Adrenal gland (tissue), 12 donors: Measurements from ENCODE around the gene PA2G4. TPM values are rescaled to one million over a fixed set of nuclear protein-coding genes. Genes with fewer than 3 reads are reported as not detected.

Experiments
- DNase-seq, 7 donors: peaks; one replicate each; pipeline ENCODE4 v3.0.0-alpha.2; 2019 to 2020
- H3K27ac ChIP-seq, 5 donors: fragments of 200-600 bp; sonication (generic) in 4 of 5; 1 replicate in 3 of 5; 2 replicates in 2 of 5; pipeline versions ENCODE4 v1.5.1 to v1.8.0; 2016 to 2020; ENCODE audit warnings: mild to moderate bottlenecking in 1 of 5
- H3K27me3 ChIP-seq: fragments of 200-600 bp; 2 replicates; pipeline ENCODE4 v1.8.0; 2021
- H3K36me3 ChIP-seq, 2 donors: fragments of 200-600 bp; replicated peaks in 1 of 2; 1 replicate in 1 of 2; 2 replicates in 1 of 2; pipeline versions ENCODE4 v1.5.1 to v1.8.0; 2018 to 2022
- H3K4me1 ChIP-seq, 2 donors: fragments of 200-600 bp; replicated peaks in 1 of 2; 1 replicate in 1 of 2; 2 replicates in 1 of 2; pipeline versions ENCODE4 v1.5.1 to v1.8.0; 2018 to 2021
- H3K4me3 ChIP-seq, 4 donors: fragments of 200-600 bp; sonication (generic) in 3 of 4; one replicate each; pipeline ENCODE4 v1.5.1; 2016 to 2018
- H3K9me3 ChIP-seq, 3 donors: fragments of 200-600 bp; sonication (generic) in 1 of 3; replicated peaks in 1 of 3; 1 replicate in 2 of 3; 2 replicates in 1 of 3; pipeline versions ENCODE4 v1.5.1 to v1.8.0; 2016 to 2021
- CTCF ChIP-seq, 6 experiments: fragments of 450-650 bp in 4 of 6; fragments of 200-600 bp in 2 of 6; sonication (generic) in 1 of 6; IDR thresholded peaks; 1 replicate in 5 of 6; 2 replicates in 1 of 6; pipeline versions ENCODE4 v1.5.1 to v1.8.0; 2016 to 2021; ENCODE audit warnings: antibody characterized with exemption in 6 of 6, mild to moderate bottlenecking in 2 of 6, moderate library complexity in 1 of 6
- POLR2A ChIP-seq, 2 donors: fragments of 450-650 bp; IDR thresholded peaks; one replicate each; pipeline ENCODE4 v1.6.1; 2017; ENCODE audit warnings: antibody characterized with exemption in 2 of 2, mild to moderate bottlenecking in 2 of 2, moderate library complexity in 1 of 2
- WGBS, 4 donors: extraction: QIAGEN DNeasy Blood & Tissue Kit in 2 of 4; methylation state at CpG; one replicate each; pipeline versions ENCODE4 v1.1.5 to v1.1.7; 2013 to 2017; 5-methylcytosine and 5-hydroxymethylcytosine counted together
- intact Hi-C, 2 donors: fragments of 100-400 bp; cut with DNase I; formaldehyde crosslinking; loops; one replicate each; pipeline versions ENCODE4 v1.14.1 to v1.15.0; 2022 to 2023
- polyA plus RNA-seq, 3 donors: library from polyadenylated mRNA; stranded (reverse); fragments of 200-250 nt in 2 of 3; fragments of 350-450 nt in 1 of 3; fragmentation: Illumina TruSeq in 1 of 3; extraction: RNeasy Lipid Tissue Mini Kit (QIAGEN cat#74804) in 1 of 3; gene quantifications; one replicate each; pipeline ENCODE4 v1.2.3, GENCODE V29; 2013 to 2014
- total RNA-seq, 9 donors: library from RNA; depleted of rRNA in 4 of 9; stranded (reverse); fragments of >200 nt in 4 of 9; fragments of 120-200 nt in 1 of 9; fragmentation: NEBNext Ultra II Directional in 1 of 9; extraction: Animal tissue kit (Norgen Biotek cat#: 25700) in 1 of 9; gene quantifications; one replicate each; pipeline versions ENCODE4 v1.1.0 to v1.2.4, GENCODE V29; 2013 to 2023
- donor health status: healthy with polysubstance abuse.
- donor health status: Bipolar disorder and iron deficiency.
- donor health status: DM: yes; HTN: yes; CAD: no.
- donor health status: DM: no; HTN: no; CAD: no.
- donor health status: DM: no; HTN: no; CAD: no.
- donor health status: DM: yes; HTN: yes; CAD: no.

Gene PA2G4
- total and polyA plus RNA-seq, 12 donors: 64.1 to 252 (median 106) TPM

GRCh38 chr12:56107242-56107641, 2.9 kb downstream of the PA2G4 start:
- Histone ChIP-seq H3K36me3 (peaks cover 0 to 57% of the 10 kb centered on the region in 2 donors), H3K9me3 (no peaks in the 10 kb centered on the region), H3K4me1 (peaks cover 17 to 20% of the 10 kb centered on the region in 2 donors), H3K27me3 (no peaks in the 10 kb centered on the region), H3K27ac (no peak overlapping the region), H3K4me3 (no peak overlapping the region)
- TF ChIP-seq CTCF (IDR thresholded peaks at IDR 0.05) (no peak), POLR2A (IDR thresholded peaks at IDR 0.05) (no peak)
- WGBS, 4 donors: 85 to 93% (median 89%) methylated on average over 3 of the region's 3 CpGs
- intact Hi-C loops: no loop called here
- no peak for DNase-seq

GRCh38 chr12:56110571-56110970, 6.2 kb downstream of the PA2G4 start:
- Histone ChIP-seq H3K27ac (no peak overlapping the region), H3K36me3 (peaks cover 0 to 74% of the 10 kb centered on the region in 2 donors), H3K27me3 (no peaks in the 10 kb centered on the region), H3K4me3 (no peak overlapping the region), H3K9me3 (no peaks in the 10 kb centered on the region), H3K4me1 (peaks cover 7 to 15% of the 10 kb centered on the region in 2 donors)
- no peak for DNase-seq
- WGBS, 4 donors: 84 to 94% (median 92%) methylated on average over 5 of the region's 5 CpGs
- intact Hi-C loops: no loop called here
- TF ChIP-seq POLR2A (IDR thresholded peaks at IDR 0.05) (no peak), CTCF (IDR thresholded peaks at IDR 0.05) (no peak)

GRCh38 chr12:56114084-56114483, 9.7 kb downstream of the PA2G4 start:
- DNase-seq: no peak
- intact Hi-C loops: no loop called here
- Histone ChIP-seq H3K4me1 (peaks cover 7 to 10% of the 10 kb centered on the region in 2 donors), H3K4me3 (no peak overlapping the region), H3K27ac (no peak overlapping the region), H3K27me3 (no peaks in the 10 kb centered on the region), H3K36me3 (peaks cover 0 to 48% of the 10 kb centered on the region in 2 donors), H3K9me3 (no peaks in the 10 kb centered on the region)
- WGBS, 4 donors: 83 to 91% (median 89%) methylated on average over 1 of the region's 1 CpG
- TF ChIP-seq POLR2A (IDR thresholded peaks at IDR 0.05) (no peak), CTCF (IDR thresholded peaks at IDR 0.05) (no peak)

- peak overlapping the region in 3 of 4 donors; percentile 22 to 76 (median 41) for H3K4me3 ChIP-seq
- no peaks in the 10 kb centered on the region for H3K9me3 ChIP-seq
- no peak for TF ChIP-seq CTCF (IDR thresholded peaks at IDR 0.05)
- no peak for TF ChIP-seq POLR2A (IDR thresholded peaks at IDR 0.05)
- no peaks in the 10 kb centered on the region for H3K27me3 ChIP-seq
- H3K27ac ChIP-seq: peak overlapping the region in 3 of 5 donors; percentile 84 to 97 (median 94)
- H3K4me1 ChIP-seq: peaks cover 19 to 22% of the 10 kb centered on the region in 2 donors
- peaks cover 0 to 36% of the 10 kb centered on the region in 2 donors for H3K36me3 ChIP-seq
- peak in 4 of 7 donors; percentile 21 to 69 (median 43) for DNase-seq
- intact Hi-C loops: no loop called here
- WGBS, 4 donors: 48 to 60% (median 51%) methylated on average over 10 of the region's 10 CpGs
Observed at GRCh38 chr12:56115329-56115728, 11.0 kb downstream of the PA2G4 start.
